Activated CD8-positive, alpha-beta memory T cell treated with anti-CD3 and anti-CD28 coated beads for 1 hour (primary cell): ENCODE measurements around the gene CNTNAP4.

Experiments used
- DNase-seq, 2 donors: peaks; one replicate each; pipeline ENCODE4 v3.0.0-alpha.2; 2020; ENCODE audit warnings: low read depth in 1 of 2; ENCODE audit errors: extremely low read depth in 1 of 2

The CNTNAP4 gene

GRCh38 chr16:76574651-76575050 lies 297.4 kb downstream of the CNTNAP4 start:
- DNase-seq, result no peak

- DNase-seq, result no peak
These were observed 299.3 kb downstream of the CNTNAP4 start for GRCh38 chr16:76576526-76576925.

- no peak for DNase-seq
These were observed 299.8 kb downstream of the CNTNAP4 start for GRCh38 chr16:76577003-76577402.

GRCh38 chr16:76579277-76579922 lies 302.2 kb downstream of the CNTNAP4 start:
- DNase-seq, result no peak

GRCh38 chr16:76583466-76583865 lies 306.3 kb downstream of the CNTNAP4 start:
- DNase-seq, result no peak

- no peak for DNase-seq
These were observed 306.7 kb downstream of the CNTNAP4 start for GRCh38 chr16:76583945-76584344.

- DNase-seq, result no peak
These were observed 321.3 kb downstream of the CNTNAP4 start for GRCh38 chr16:76598498-76598897.

- no peak for DNase-seq
These were observed 330.1 kb downstream of the CNTNAP4 start for GRCh38 chr16:76607317-76607716.
